ENCODE results near the gene NHERF1. TPM values are rescaled to one million over a fixed set of nuclear protein-coding genes. Genes with fewer than 3 reads are reported as not detected.

Gene NHERF1
- total RNA-seq (2014; rRNA removed; shearing (Covaris generic)) = 21.3 and 27.3 TPM in 2 replicates
- polyA plus RNA-seq (2014; cell fraction: nucleus; rRNA removed) = 43.4 and 44.3 TPM in 2 replicates

- DNase-seq (ENCODE audit: extremely low read depth, low read depth) = peak; percentile 91
Measured at GRCh38 chr17:74748529-74749278, at the start of gene NHERF1. NHERF1 (plus strand) TSS chr17:74748628; CDS start chr17:74748847, 219 bp downstream.

GRCh38 chr17:74699236-74699635, 49.2 kb upstream of the NHERF1 start:
- no peak for DNase-seq (ENCODE audit: extremely low read depth, low read depth)

GRCh38 chr17:74702116-74702871, 46.1 kb upstream of the NHERF1 start:
- DNase-seq (ENCODE audit: extremely low read depth, low read depth) = no peak

GRCh38 chr17:74703311-74703710, 45.1 kb upstream of the NHERF1 start:
- no peak for DNase-seq (ENCODE audit: extremely low read depth, low read depth)

GRCh38 chr17:74704544-74704943, 43.9 kb upstream of the NHERF1 start:
- DNase-seq (ENCODE audit: extremely low read depth, low read depth) = no peak

GRCh38 chr17:74711058-74711824, 37.2 kb upstream of the NHERF1 start:
- DNase-seq (ENCODE audit: extremely low read depth, low read depth) = no peak

GRCh38 chr17:74712301-74712700, 36.1 kb upstream of the NHERF1 start:
- DNase-seq (ENCODE audit: extremely low read depth, low read depth) = no peak

GRCh38 chr17:74712756-74713155, 35.7 kb upstream of the NHERF1 start, which contains the start of gene CD300LF:
CD300LF (minus strand) TSS chr17:74712923; CDS start chr17:74712866, 57 bp downstream.
- DNase-seq (ENCODE audit: extremely low read depth, low read depth) = no peak

GRCh38 chr17:74713171-74713755, 35.2 kb upstream of the NHERF1 start:
- no peak for DNase-seq (ENCODE audit: extremely low read depth, low read depth)

- no peak for DNase-seq (ENCODE audit: extremely low read depth, low read depth)
Measured at GRCh38 chr17:74715144-74715543, 33.3 kb upstream of the NHERF1 start.

GRCh38 chr17:74720506-74720905, 27.9 kb upstream of the NHERF1 start:
- DNase-seq (ENCODE audit: extremely low read depth, low read depth) = no peak

GRCh38 chr17:74722782-74723181, 25.6 kb upstream of the NHERF1 start:
- no peak for DNase-seq (ENCODE audit: extremely low read depth, low read depth)

- DNase-seq (ENCODE audit: extremely low read depth, low read depth) = no peak
Measured at GRCh38 chr17:74723891-74724290, 24.5 kb upstream of the NHERF1 start.

GRCh38 chr17:74725111-74725510, 23.3 kb upstream of the NHERF1 start:
- DNase-seq (ENCODE audit: extremely low read depth, low read depth) = no peak

- no peak for DNase-seq (ENCODE audit: extremely low read depth, low read depth)
Measured at GRCh38 chr17:74728033-74728701, 20.3 kb upstream of the NHERF1 start.

GRCh38 chr17:74728702-74729075, 19.7 kb upstream of the NHERF1 start:
- no peak for DNase-seq (ENCODE audit: extremely low read depth, low read depth)

GRCh38 chr17:74729368-74729767, 19.1 kb upstream of the NHERF1 start:
- no peak for DNase-seq (ENCODE audit: extremely low read depth, low read depth)

GRCh38 chr17:74729866-74730265, 18.6 kb upstream of the NHERF1 start:
- no peak for DNase-seq (ENCODE audit: extremely low read depth, low read depth)

- no peak for DNase-seq (ENCODE audit: extremely low read depth, low read depth)
Measured at GRCh38 chr17:74730491-74731346, 17.7 kb upstream of the NHERF1 start.

All from NCI-H460 (cell line).